NCI-H2196 (cell line): Measurements from ENCODE around the gene RTP3.

Experiments
- DNase-seq: peaks from one replicate; lab custom pipeline; 2025; ENCODE audit not compliant: unreplicated experiment; lab: John Stamatoyannopoulos, UW

RTP3 gene

GRCh38 chr3:46468753-46469600 is 28.8 kb upstream of the RTP3 start:
- no peak for DNase-seq

DNA sequence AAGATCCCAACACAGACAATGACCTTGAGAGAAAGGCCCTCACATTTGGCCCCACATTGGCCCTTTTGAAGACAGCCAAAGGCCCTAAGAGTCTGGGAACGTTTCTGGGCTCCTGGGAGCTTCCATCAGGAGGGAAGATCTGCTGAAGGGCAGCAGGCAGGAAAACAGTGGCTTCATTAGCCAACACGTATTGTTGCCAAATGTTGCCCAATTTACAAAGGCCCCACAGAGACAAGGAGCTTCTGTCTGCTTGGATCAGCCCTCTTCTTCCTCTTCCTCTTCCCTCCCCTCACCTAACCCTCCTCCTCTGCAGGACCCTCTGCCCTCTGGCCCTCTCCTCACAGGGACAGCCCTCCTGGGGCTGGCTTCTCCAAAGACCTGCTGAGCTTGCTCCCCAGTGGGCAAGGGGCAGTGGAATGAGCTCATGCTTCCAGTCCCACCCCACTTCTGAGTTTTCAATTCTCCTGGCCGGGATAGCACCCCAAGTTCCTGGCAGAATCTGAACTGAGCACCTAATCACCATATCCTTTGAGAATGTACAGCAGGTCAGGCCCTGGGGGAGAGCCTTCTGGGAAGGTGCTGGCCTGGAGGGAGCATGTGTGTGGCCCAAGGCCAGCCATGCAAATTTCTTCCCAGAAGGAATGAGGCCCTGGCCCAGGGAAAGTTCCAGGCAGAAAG is 28.0 kb upstream of the RTP3 start:
- DNase-seq, result no peak

- DNase-seq, result no peak
Observed at GRCh38 chr3:46470831-46471230, 26.9 kb upstream of the RTP3 start.

DNA sequence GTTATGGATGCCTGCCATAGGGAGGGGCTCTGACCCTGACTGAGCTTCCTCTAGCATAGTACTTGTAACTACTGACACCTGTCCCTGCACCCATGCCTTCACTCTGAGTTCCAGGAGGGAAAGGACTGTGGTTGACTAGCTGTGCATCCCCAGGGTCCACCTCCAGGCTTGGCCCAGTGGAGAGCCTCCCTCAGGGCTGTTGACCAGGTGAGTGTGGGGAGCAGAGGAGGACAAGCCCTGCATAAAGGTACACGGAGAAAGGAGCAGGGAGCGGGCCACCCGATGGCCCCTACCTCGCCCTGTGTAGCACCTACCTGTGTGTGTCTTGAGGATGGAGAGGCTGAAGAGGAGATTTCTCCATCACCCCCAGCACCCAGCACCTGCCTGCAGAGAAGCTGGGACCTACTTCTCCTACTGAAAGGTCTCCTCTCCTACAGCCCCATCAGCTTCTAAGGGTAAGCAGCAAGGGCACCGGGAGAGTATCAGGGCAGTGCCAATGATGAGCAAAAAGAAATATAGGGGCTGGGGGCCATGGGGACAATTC is 26.3 kb upstream of the RTP3 start:
- DNase-seq, result no peak

GRCh38 chr3:46472736-46473135 is 25.0 kb upstream of the RTP3 start:
- no peak for DNase-seq

DNA sequence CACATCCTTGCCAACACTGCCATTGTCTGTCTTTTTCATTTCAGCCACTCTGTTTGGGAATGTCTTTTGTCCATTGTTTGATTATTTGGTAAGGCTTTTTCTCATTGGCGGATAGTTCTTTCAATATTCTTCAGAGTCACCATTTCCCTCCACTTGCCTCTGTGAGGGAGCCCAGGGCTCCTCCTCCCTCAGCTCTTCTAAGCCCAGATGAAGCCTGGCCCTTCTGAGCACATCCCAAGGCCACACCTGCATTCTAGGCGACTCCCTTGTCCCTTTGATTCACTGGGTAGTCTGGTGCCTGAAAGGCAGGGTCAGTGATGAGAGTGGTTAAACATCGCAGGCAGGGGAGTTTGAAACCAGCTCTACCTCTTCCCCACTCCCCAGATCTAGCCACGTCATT is 20.6 kb upstream of the RTP3 start:
- DNase-seq, result no peak

DNA sequence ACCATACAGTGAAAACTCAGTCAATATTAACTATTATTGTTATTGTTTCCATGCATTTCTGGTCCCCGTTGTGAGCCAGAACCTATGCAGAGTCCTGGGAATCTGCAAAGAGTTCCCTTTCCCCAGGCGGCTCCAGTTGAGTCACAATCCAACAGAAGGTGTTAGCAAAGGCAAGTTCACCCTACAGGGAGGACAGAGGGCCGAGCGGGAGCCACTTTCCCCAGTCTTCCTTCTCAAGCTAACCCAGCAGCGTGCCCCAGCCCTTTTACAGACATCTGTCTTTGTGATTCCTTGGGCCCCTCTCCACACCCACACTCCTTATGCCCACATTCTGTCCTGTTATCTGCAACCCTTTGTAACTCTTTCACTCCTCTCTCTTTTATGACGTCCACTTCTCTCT is 20.0 kb upstream of the RTP3 start:
- DNase-seq, result no peak

- no peak for DNase-seq
Observed at GRCh38 chr3:46478341-46478740, 19.4 kb upstream of the RTP3 start.

GRCh38 chr3:46479021-46479420 is 18.8 kb upstream of the RTP3 start:
- DNase-seq, result no peak

DNA sequence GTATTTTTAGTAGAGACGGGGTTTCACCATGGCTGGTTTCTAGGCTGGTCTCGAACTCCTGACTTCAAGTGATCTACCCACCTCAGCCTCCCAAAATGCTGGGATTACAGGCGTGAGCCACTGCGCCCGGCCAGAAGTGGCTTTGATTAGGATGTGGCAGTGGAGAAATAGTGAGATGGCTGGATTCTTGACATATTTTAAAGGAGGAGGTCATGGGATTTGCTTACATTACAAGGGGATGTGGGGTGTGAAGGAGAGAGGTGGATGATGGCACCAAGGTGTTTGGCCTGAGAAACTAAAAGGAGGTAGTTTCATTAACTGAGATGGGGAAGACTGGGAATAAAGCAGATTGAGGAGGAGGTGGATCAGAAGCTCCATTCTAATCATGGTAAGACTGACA is 18.1 kb upstream of the RTP3 start:
- DNase-seq, result no peak

- no peak for DNase-seq
Observed at GRCh38 chr3:46480491-46481195, 17.1 kb upstream of the RTP3 start.

- no peak for DNase-seq
Observed at GRCh38 chr3:46481636-46482035, 16.1 kb upstream of the RTP3 start.

DNA sequence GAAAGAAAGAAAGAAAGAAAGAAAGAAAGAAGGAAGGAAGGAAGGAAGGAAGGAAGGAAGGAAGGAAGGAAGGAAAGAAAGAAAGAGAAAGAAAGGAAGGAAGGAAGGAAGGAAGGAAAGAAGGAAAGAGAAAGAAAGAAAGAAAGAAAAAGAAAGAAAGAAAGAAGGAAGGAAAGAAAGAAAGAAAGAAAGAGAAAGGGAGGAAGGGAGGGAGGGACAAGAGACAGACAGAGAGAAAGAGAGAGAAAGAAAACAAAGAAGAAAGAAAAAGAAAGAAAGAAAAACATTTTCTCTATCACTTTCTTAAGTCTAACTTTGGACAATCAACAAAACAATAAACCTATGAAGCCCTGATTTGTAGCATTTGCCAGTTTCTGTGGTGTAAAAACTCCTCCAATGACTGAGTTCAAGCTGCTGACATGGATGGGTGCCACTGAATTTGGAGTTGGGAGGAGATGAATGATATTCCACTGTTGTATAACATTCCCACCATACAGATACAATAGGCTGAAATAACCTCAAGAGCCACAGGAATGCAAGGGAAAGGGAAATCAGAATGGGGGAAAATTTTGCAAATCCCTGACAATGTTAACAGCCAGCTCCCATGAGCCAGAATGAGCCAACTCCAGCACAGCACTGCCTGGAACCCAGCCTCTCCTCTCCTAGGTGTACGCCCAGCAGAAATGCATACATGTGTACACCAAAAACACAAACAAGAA is 15.0 kb upstream of the RTP3 start:
- DNase-seq, result no peak

- DNase-seq, result no peak
Observed at GRCh38 chr3:46483825-46484224, 14.0 kb upstream of the RTP3 start.

GRCh38 chr3:46484388-46484787 is 13.4 kb upstream of the RTP3 start:
- no peak for DNase-seq

GRCh38 chr3:46484911-46485778 is 12.6 kb upstream of the RTP3 start:
- peak; percentile 69 for DNase-seq

DNA sequence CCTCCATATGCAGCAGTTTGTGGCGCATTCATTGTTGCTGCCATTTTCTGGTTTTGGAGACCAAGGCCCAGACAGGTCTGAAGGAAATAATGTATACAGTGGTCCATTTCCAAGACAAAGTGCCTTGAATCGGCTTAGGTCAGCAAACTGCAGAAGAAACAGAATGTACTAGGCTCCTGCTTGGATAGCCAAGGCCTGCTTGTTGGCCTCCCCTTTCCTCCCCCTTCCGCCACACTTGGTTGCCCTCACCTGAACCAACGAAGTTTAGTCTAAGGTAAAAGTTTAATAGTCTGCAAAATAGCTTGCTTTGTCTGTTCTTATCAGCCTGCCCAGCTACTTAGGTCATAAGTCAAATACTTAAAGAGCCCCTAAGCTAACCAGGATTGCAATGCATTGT is 12.0 kb upstream of the RTP3 start:
- no peak for DNase-seq

GRCh38 chr3:46488735-46489361 is 8.9 kb upstream of the RTP3 start:
- DNase-seq, result peak; percentile 86

DNA sequence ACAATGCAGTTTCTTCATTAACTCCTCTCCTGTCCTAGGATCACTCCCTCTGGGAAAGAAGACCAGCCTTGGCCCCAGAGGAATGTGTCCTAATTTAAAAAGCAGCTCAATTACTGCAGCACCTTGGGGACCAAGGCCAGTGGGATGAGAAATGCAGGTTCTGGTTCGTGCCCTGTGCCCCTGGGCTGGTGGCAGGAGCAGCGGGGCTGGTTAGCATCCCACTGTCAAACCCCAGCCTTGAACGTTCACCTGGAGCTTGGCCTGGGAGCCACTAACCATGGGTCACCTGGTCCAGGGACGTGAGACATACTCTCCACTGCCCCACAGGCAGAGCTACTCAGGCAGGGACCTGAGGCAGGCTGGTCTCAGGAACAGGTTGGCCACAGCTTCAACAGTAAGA is 8.4 kb upstream of the RTP3 start:
- DNase-seq, result no peak

GRCh38 chr3:46489875-46490274 is 7.9 kb upstream of the RTP3 start:
- DNase-seq, result no peak
